Epidermal melanocyte (primary cell): ENCODE results near the gene FRMD6.

Experiments
- DNase-seq: peaks from one replicate; pipeline ENCODE4 v3.0.0; 2011; ENCODE audit warnings: low spot score; ENCODE audit not compliant: insufficient read length

FRMD6 gene

GRCh38 chr14:51663783-51664326 is 12.1 kb downstream of the FRMD6 start:
- DNase-seq = no peak

DNA sequence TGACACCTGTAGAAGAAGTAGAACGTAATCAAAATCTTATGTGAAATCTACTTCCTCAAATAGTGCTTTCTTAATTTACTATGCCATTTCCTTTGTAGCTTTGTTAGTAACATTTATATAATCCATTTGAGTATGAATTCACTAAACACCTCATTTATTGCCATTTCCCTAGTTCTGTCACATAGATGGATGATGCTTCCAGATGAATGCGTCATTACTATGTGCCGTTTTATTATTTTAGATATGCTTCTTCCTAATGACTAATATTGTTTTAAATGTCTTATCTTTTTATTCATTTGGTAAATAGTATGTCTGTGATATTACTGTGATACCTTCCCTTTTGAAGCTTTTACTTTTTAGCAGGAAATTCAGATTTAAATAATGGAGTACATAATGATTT is 14.4 kb downstream of the FRMD6 start:
- no peak for DNase-seq

- DNase-seq = no peak
Measured at GRCh38 chr14:51666826-51667225, 15.1 kb downstream of the FRMD6 start.

GRCh38 chr14:51668870-51669269 is 17.2 kb downstream of the FRMD6 start:
- DNase-seq = no peak

DNA sequence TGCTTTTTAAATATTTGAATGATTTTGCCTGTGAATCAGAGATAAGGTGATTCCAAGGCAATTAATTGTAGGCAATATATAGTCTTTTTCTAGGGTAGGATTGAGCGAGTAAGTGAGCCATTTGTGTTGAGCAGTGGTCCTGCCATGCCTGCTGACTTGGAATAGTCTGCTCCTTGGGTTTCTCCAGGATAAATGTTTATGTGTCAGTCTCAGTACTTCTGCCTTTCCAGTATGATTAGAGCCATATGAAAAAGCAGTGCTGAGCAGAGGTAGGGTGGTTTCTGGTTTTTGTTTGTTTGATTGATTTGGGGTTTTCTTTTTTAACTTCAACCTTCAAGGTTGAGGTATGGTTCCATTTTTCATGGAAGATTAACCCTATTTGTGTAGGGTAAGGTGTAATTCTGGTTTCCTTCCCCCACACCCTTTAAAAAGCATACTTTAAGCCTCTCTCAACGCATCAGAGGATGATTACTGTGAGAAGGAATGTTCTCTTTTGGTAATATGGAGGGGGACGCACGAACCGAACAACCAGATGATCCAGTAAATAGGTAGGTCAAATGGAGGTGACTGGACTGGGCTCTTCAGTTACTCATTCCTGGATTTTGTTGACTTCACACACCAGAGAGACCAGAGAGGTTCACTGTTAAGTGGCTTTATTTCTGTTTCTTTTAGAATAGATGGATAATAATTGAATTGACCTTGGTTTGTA is 22.7 kb downstream of the FRMD6 start:
- DNase-seq = no peak

DNA sequence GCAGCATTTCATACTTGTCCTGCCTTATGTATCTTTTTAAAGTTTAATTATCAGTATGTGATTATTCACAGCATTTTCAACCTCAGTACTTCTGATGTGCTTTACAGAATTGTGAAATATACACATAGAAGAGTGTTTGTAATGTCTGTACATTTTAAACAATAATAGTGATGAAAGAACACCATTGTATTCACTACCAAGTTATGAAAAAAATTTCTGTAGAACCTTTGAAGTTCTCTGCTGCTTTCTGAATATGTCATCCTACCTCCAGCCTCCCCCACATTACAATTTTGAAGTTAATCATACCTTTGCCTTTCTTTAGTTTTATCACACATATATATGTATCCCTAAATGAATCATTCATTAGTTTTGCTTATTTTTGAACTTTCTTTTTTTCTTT is 24.8 kb downstream of the FRMD6 start:
- no peak for DNase-seq

DNA sequence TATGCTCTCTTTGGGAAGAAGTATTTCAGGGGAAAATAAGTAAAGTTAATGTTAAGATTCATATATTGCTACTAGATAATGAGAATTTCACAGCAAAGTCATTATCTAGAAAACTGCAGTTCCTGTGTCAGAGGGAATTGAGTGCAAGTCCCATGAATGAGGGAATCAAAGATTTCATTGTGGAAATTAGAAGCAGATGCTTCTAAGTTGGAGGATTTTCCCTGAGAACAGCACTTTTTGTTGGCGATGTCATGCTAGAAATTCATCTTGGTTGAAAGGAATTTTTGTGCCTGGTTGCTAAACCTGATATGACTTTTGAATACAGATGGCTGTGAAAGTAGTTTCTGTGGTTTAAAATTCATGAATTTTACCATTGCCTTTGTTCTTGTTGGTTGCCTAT is 25.6 kb downstream of the FRMD6 start:
- peak; percentile 73 for DNase-seq

- no peak for DNase-seq
Measured at GRCh38 chr14:51677738-51678137, 26.0 kb downstream of the FRMD6 start.

GRCh38 chr14:51680031-51680430 is 28.3 kb downstream of the FRMD6 start:
- no peak for DNase-seq

DNA sequence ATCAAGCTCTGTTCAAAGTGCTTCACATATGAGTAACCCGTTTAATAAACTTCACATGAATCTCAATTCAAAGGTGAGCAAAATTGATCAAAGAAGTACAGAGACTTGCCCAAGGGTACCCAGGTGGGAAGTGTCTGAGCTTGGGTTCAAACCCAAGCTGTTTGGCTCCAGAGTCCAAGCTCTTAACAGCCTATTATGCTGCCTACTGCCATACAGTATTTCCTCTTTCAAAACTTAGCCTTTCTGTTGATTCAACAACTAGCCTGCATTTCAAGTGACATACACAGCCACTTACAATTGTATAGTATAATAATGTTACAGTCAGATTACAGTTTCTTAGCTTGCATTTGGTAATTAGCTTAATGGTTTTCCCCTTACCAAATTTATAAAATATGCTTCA is 29.7 kb downstream of the FRMD6 start:
- no peak for DNase-seq

- DNase-seq = no peak
Measured at GRCh38 chr14:51682411-51682810, 30.7 kb downstream of the FRMD6 start.

GRCh38 chr14:51684760-51685159 is 33.0 kb downstream of the FRMD6 start:
- DNase-seq = no peak

GRCh38 chr14:51691176-51691575 is 39.5 kb downstream of the FRMD6 start:
- no peak for DNase-seq

DNA sequence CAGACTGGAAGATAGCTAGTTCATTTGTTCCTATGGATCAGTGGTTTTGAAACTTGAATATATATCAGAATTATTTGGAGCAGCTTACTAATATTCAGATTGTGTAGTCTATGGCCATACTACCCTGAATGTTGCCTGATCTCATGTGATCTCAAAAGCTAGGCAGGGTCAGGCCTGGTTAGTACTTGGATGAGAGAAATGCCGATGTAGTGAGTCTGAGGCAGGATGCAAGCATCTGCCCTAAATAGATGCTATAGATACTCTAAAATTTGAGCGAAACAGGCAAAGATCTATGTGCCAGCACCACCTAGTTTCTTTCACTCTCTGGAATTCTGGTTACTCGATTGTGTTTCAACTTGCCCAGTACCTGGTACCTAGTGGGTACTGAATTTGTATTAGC is 40.9 kb downstream of the FRMD6 start:
- DNase-seq = no peak

- no peak for DNase-seq
Measured at GRCh38 chr14:51697848-51698247, 46.1 kb downstream of the FRMD6 start.

GRCh38 chr14:51701951-51702350 is 50.2 kb downstream of the FRMD6 start:
- no peak for DNase-seq

DNA sequence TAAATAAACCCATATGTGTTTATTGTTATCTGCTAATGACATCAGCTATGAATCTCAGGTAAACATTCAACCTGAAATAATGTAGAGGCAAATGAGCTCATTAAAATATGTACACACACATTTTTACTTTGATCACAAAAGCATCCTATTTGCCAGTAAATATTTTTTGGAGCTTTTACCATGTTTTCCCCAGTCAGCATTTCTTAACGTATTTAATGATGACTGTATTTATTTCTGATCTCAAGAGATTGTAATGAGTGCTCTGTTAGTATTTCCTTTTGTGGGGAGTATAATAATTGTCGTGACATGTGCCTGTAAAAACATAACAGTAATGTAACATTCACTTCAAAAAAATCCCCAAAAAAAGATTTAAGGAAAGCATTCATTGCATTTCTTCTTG is 52.1 kb downstream of the FRMD6 start:
- no peak for DNase-seq

- no peak for DNase-seq
Measured at GRCh38 chr14:51704545-51704944, 52.8 kb downstream of the FRMD6 start.

GRCh38 chr14:51707327-51707726 is 55.6 kb downstream of the FRMD6 start:
- DNase-seq = no peak

GRCh38 chr14:51711505-51711904 is 59.8 kb downstream of the FRMD6 start:
- DNase-seq = no peak

GRCh38 chr14:51715250-51715649 is 63.5 kb downstream of the FRMD6 start:
- DNase-seq = no peak

GRCh38 chr14:51715742-51716141 is 64.0 kb downstream of the FRMD6 start:
- no peak for DNase-seq

DNA sequence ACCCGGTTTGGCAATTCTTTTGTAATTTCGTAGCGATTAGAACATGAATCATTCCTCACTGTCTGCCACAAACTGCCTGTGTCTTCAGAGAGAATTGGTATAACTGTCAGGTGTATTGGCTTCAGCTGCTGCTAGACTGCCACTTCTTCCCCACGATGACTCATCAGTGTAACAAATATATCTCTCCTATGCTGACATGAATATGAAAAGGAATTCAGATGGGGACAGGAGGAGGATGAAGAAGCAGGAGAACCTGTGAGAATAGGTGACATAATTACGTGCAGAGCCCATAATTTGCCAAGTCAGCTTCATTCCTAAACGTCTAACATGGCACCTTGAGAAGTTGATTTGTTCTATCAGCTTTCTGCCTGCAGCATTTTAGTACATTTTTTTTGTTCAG is 64.9 kb downstream of the FRMD6 start:
- DNase-seq = no peak

- no peak for DNase-seq
Measured at GRCh38 chr14:51717766-51718165, 66.1 kb downstream of the FRMD6 start.
